K562 (cell line): ENCODE results near the gene HNRNPA3. TPM values are rescaled to one million over a fixed set of nuclear protein-coding genes. Genes with fewer than 3 reads are reported as not detected.
A peak's percentile ranks its signal among the peaks of the same experiment; 100 is the strongest.

Experiments used
- BMI1 ChIP-seq: fragments of 150-350 bp; IDR thresholded peaks from 2 replicates; pipeline ENCODE4 v1.6.1; 2014; ENCODE audit warnings: low read length
- CHD2 ChIP-seq: IDR thresholded peaks from 2 replicates; pipeline ENCODE4 v1.6.1; 2011; ENCODE audit warnings: low read depth, low read length
- DDX20 ChIP-seq: fragments of 450-650 bp; IDR thresholded peaks from 2 replicates; pipeline ENCODE4 v1.6.1; 2016; ENCODE audit warnings: missing genetic modification characterization, low read depth, mild to moderate bottlenecking, missing compliant biosample characterization, moderate library complexity
- ETS2 ChIP-seq: IDR thresholded peaks from 2 replicates; pipeline ENCODE4 v1.6.1; 2016; ENCODE audit warnings: borderline replicate concordance, missing genetic modification characterization, mild to moderate bottlenecking, moderate library complexity, missing compliant biosample characterization; ENCODE audit not compliant: poor library complexity, severe bottlenecking
- FOXA1 ChIP-seq: fragments of 450-650 bp; IDR thresholded peaks from 2 replicates; pipeline ENCODE4 v1.6.1; 2016; ENCODE audit warnings: mild to moderate bottlenecking, borderline replicate concordance
- KDM4B ChIP-seq, 2 experiments: fragments of 450-650 bp in 1 of 2; sonication (generic) in 1 of 2; IDR thresholded peaks; 2 replicates each; pipeline ENCODE4 v1.6.1; 2016 to 2017; ENCODE audit warnings: borderline replicate concordance in 2 of 2, antibody characterized with exemption in 1 of 2, low read depth in 1 of 2, mild to moderate bottlenecking in 1 of 2
- RNF2 ChIP-seq: sonication (generic); IDR thresholded peaks from 2 replicates; pipeline ENCODE4 v1.6.1; 2016
- SRSF3 ChIP-seq: fragments of 200-400 bp; formaldehyde crosslinking; IDR thresholded peaks from 2 replicates; pipeline ENCODE4 v1.6.1; 2016; ENCODE audit warnings: mild to moderate bottlenecking, low read length, moderate library complexity; ENCODE audit not compliant: insufficient read depth
- TCF7 ChIP-seq: sonication (generic); IDR thresholded peaks from 2 replicates; pipeline ENCODE4 v1.6.1; 2016; ENCODE audit warnings: antibody characterized with exemption, borderline replicate concordance
- ZFX ChIP-seq: sonication (generic); formaldehyde crosslinking; IDR thresholded peaks from 2 replicates; pipeline ENCODE4 v1.8.0; 2022; ENCODE audit warnings: mild to moderate bottlenecking, missing genetic modification reagents, moderate library complexity
- ZNF217 ChIP-seq: sonication (generic); formaldehyde crosslinking; IDR thresholded peaks from 2 replicates; pipeline ENCODE4 v1.8.0; 2022; ENCODE audit warnings: mild to moderate bottlenecking, missing genetic modification reagents
- ZNF253 ChIP-seq: fragments of 250-450 bp; sonication (Bioruptor Pico); conservative IDR thresholded peaks from 2 replicates; pipeline ENCODE4 v1.6.1; 2021; ENCODE audit warnings: mild to moderate bottlenecking
- polyA plus RNA-seq, 8 experiments: library from polyadenylated mRNA; depleted of rRNA in 4 of 8; stranded (reverse) in 5 of 8; unstranded in 3 of 8; fragments of >200 nt; fragmentation: Nextera tagmentation in 2 of 8; fragmentation: Illumina TruSeq in 1 of 8; extraction: Ambion mirVana in 2 of 8; extraction: Trizol in 1 of 8; gene quantifications; 2 replicates each; pipeline versions ENCODE4 v1.2.1 to v1.2.3, GENCODE V29; 2011 to 2014; ENCODE audit warnings: inconsistent platforms in 1 of 8, missing spikeins in 1 of 8
- total RNA-seq, 7 experiments: library from RNA; depleted of rRNA in 6 of 7; stranded (reverse); fragments of >200 nt in 6 of 7; fragmentation: Illumina TruSeq in 2 of 7; extraction: Trizol in 2 of 7; gene quantifications; 2 replicates each; pipeline versions ENCODE4 v1.2.1 to v1.2.3, GENCODE V29; 2011 to 2021; ENCODE audit warnings: low replicate concordance in 1 of 7
- TF ChIP-seq, protein P1 (sequence below): fragments of 200-400 bp; formaldehyde crosslinking; IDR thresholded peaks from 2 replicates; pipeline ENCODE4 v1.6.1; 2017; ENCODE audit warnings: mild to moderate bottlenecking, low read depth, low read length, moderate library complexity
- TF ChIP-seq, protein P2 (sequence below): sonication (generic); formaldehyde crosslinking; IDR thresholded peaks from 2 replicates; pipeline ENCODE4 v1.8.1; 2023; ENCODE audit warnings: mild to moderate bottlenecking, missing genetic modification reagents
- TF ChIP-seq, protein P3 (sequence below): sonication (generic); formaldehyde crosslinking; IDR thresholded peaks from 2 replicates; pipeline ENCODE4 v1.8.0; 2022; ENCODE audit warnings: mild to moderate bottlenecking, missing genetic modification reagents
- TF ChIP-seq, protein P4 (sequence below): fragments of 250-450 bp; sonication (Bioruptor Pico); IDR thresholded peaks from 2 replicates; pipeline ENCODE4 v1.4.0; 2020; ENCODE audit warnings: mild to moderate bottlenecking

The HNRNPA3 gene
- total and polyA plus RNA-seq, 9 of the 15 experiments (the other 6 are each of a cell fraction or from before 2014, with no cell fraction given) = 72.8 to 428 (median 192) TPM

DNA sequence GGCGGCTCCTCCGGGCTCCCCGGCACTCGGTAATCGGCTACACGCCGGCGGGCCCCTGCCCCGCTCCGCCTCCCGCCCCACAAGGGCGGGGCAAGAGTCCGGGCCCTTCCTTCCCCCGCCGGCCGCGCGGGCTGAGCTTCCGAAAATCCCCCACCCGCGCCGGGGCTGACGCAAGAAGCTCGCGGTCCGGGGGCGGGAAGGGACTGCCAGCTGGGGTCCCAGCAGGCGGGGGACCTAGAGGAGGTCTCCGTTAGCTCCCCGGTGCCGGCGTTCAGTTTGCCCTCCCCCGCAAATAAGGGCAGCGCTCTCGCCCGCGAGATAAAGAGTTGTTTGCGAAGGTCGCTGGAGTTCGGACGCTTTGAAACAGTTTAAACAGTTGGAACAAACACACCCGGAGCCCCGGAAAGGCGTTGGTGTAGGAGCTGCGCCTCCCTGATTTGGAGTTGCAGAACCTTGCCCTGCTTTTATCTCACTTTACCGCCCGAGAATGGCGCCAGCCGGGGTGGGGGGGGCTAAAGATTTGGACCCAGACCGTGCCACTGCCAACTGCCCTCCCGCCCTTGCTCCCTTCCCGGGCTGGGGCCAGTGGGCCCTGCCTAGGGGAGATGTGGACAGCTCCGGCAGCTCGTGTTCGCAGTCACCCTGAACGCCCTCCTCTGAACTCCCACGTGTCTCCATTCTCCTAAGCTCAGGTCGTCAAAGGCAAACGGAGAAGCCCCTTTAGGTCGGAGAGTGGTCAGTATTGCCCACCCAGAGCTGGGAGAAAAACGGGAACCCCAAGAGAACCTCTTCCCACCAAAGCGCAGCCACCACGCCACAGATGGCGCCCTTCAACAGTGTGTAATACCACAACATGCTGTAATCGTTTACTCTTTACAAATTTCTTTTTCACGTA lies 52.3 kb downstream of the HNRNPA3 start, which contains the start of gene NFE2L2 (continued):
- TF ChIP-seq, protein P1, sequence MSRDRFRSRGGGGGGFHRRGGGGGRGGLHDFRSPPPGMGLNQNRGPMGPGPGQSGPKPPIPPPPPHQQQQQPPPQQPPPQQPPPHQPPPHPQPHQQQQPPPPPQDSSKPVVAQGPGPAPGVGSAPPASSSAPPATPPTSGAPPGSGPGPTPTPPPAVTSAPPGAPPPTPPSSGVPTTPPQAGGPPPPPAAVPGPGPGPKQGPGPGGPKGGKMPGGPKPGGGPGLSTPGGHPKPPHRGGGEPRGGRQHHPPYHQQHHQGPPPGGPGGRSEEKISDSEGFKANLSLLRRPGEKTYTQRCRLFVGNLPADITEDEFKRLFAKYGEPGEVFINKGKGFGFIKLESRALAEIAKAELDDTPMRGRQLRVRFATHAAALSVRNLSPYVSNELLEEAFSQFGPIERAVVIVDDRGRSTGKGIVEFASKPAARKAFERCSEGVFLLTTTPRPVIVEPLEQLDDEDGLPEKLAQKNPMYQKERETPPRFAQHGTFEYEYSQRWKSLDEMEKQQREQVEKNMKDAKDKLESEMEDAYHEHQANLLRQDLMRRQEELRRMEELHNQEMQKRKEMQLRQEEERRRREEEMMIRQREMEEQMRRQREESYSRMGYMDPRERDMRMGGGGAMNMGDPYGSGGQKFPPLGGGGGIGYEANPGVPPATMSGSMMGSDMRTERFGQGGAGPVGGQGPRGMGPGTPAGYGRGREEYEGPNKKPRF = no peak
- TF ChIP-seq DDX20 (tag) (no peak), KDM4B (IDR thresholded peaks at IDR 0.05; ENCODE audit: borderline replicate concordance in 2 of 2, low read depth in 1 of 2) (peak in 1 of 2 experiments; percentile 72; a peak in 1 of 4 replicates), BMI1 (no peak), TCF7 (peak; percentile 72), ZNF217 (CRISPR knock-in tag) (no peak), ZFX (peak; percentile 85), SRSF3 (peak; percentile 98), ZNF253 (CRISPR knock-in tag) (no peak; the same call in 1 of the 2 replicates), FOXA1 (no peak), RNF2 (peak; percentile 97), CHD2 (no peak), ETS2 (tag) (no peak)
- TF ChIP-seq, protein P2, sequence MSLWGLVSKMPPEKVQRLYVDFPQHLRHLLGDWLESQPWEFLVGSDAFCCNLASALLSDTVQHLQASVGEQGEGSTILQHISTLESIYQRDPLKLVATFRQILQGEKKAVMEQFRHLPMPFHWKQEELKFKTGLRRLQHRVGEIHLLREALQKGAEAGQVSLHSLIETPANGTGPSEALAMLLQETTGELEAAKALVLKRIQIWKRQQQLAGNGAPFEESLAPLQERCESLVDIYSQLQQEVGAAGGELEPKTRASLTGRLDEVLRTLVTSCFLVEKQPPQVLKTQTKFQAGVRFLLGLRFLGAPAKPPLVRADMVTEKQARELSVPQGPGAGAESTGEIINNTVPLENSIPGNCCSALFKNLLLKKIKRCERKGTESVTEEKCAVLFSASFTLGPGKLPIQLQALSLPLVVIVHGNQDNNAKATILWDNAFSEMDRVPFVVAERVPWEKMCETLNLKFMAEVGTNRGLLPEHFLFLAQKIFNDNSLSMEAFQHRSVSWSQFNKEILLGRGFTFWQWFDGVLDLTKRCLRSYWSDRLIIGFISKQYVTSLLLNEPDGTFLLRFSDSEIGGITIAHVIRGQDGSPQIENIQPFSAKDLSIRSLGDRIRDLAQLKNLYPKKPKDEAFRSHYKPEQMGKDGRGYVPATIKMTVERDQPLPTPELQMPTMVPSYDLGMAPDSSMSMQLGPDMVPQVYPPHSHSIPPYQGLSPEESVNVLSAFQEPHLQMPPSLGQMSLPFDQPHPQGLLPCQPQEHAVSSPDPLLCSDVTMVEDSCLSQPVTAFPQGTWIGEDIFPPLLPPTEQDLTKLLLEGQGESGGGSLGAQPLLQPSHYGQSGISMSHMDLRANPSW (CRISPR knock-in tag) = peak; percentile 88
- TF ChIP-seq, protein P3, sequence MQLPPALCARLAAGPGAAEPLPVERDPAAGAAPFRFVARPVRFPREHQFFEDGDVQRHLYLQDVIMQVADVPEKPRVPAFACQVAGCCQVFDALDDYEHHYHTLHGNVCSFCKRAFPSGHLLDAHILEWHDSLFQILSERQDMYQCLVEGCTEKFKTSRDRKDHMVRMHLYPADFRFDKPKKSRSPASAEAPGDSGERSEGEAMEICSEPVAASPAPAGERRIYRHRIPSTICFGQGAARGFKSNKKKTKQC = peak; percentile 90; the same call in 1 of the 2 replicates
- TF ChIP-seq, protein P4, sequence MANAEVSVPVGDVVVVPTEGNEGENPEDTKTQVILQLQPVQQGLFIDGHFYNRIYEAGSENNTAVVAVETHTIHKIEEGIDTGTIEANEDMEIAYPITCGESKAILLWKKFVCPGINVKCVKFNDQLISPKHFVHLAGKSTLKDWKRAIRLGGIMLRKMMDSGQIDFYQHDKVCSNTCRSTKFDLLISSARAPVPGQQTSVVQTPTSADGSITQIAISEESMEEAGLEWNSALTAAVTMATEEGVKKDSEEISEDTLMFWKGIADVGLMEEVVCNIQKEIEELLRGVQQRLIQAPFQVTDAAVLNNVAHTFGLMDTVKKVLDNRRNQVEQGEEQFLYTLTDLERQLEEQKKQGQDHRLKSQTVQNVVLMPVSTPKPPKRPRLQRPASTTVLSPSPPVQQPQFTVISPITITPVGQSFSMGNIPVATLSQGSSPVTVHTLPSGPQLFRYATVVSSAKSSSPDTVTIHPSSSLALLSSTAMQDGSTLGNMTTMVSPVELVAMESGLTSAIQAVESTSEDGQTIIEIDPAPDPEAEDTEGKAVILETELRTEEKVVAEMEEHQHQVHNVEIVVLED (CRISPR knock-in tag) = peak; percentile 86
